GM18502 (cell line): ENCODE measurements around the gene CAMK4.
A peak's percentile ranks its signal among the peaks of the same experiment; 100 is the strongest.

Experiments used
- ATAC-seq: cut with Tn5 transposase; IDR thresholded peaks from one replicate; pipeline ENCODE4 v1.9.1; 2021; ENCODE audit warnings: mild to moderate bottlenecking; ENCODE audit not compliant: unreplicated experiment, poor library complexity

Gene CAMK4

GRCh38 chr5:111223787-111224560 lies at the start of gene CAMK4:
Gene CAMK4, plus strand, starts transcription at chr5:111224384. Its CDS starts 100 bp downstream, at chr5:111224484.
- peak; percentile 82 for ATAC-seq

GRCh38 chr5:111183064-111183463 lies 41.1 kb upstream of the CAMK4 start:
- no peak for ATAC-seq

- ATAC-seq: no peak
Measured at GRCh38 chr5:111187079-111187478, 37.1 kb upstream of the CAMK4 start.

- ATAC-seq: no peak
Measured at GRCh38 chr5:111194053-111194452, 30.1 kb upstream of the CAMK4 start.

- ATAC-seq: no peak
Measured at GRCh38 chr5:111194925-111195324, 29.3 kb upstream of the CAMK4 start.

GRCh38 chr5:111197523-111197922 lies 26.7 kb upstream of the CAMK4 start:
- ATAC-seq: no peak

- no peak for ATAC-seq
Measured at GRCh38 chr5:111198281-111198966, 25.8 kb upstream of the CAMK4 start.

GRCh38 chr5:111200828-111201227 lies 23.4 kb upstream of the CAMK4 start:
- no peak for ATAC-seq

GRCh38 chr5:111201705-111202104 lies 22.5 kb upstream of the CAMK4 start:
- no peak for ATAC-seq

GRCh38 chr5:111211341-111211740 lies 12.8 kb upstream of the CAMK4 start:
- peak; percentile 94 for ATAC-seq

- ATAC-seq: no peak
Measured at GRCh38 chr5:111214052-111214742, 10.0 kb upstream of the CAMK4 start.

- no peak for ATAC-seq
Measured at GRCh38 chr5:111215971-111216370, 8.2 kb upstream of the CAMK4 start.

GRCh38 chr5:111221139-111221538 lies 3.0 kb upstream of the CAMK4 start:
- ATAC-seq: no peak

- no peak for ATAC-seq
Measured at GRCh38 chr5:111223101-111223786, 940 bp upstream of the CAMK4 start.

- peak; percentile 36 for ATAC-seq
Measured at GRCh38 chr5:111224561-111225345, 569 bp downstream of the CAMK4 start.

- peak; percentile 13 for ATAC-seq
Measured at GRCh38 chr5:111225926-111226325, 1.7 kb downstream of the CAMK4 start.

- ATAC-seq: no peak
Measured at GRCh38 chr5:111226556-111226955, 2.4 kb downstream of the CAMK4 start.

GRCh38 chr5:111227226-111227782 lies 3.1 kb downstream of the CAMK4 start:
- ATAC-seq: no peak

GRCh38 chr5:111227801-111228200 lies 3.6 kb downstream of the CAMK4 start:
- ATAC-seq: no peak
